Central memory CD8-positive, alpha-beta T cell (primary cell): Measurements from ENCODE around the gene NR3C2.
A peak's percentile ranks its signal among the peaks of the same experiment; 100 is the strongest.
"Not testable (repeated sequence)": the region's sequence is repeated elsewhere in the genome, so short reads cannot be mapped to it uniquely, and the experiment has no call there.

Source experiments
- ATAC-seq: fragments of 150-1000 bp; cut with Tn5 transposase; replicated peaks from 2 replicates; pipeline ENCODE4 v1.10.0; 2022; ENCODE audit warnings: mild to moderate bottlenecking, moderate FRiP score, moderate number of reproducible peaks; ENCODE audit not compliant: poor library complexity, severe bottlenecking; ENCODE audit errors: extremely low read depth
- DNase-seq, 2 donors: peaks; one replicate each; pipeline ENCODE4 v3.0.0; 2021; ENCODE audit warnings: low spot score in 2 of 2
- H3K27ac Mint-ChIP-seq: one replicate; pipeline ENCODE4 v1.8.0; 2022; ENCODE audit warnings: low read depth, mild to moderate bottlenecking, moderate library complexity, mixed read lengths
- H3K27me3 Mint-ChIP-seq: one replicate; pipeline ENCODE4 v1.8.0; 2022; ENCODE audit warnings: mixed read lengths
- H3K36me3 Mint-ChIP-seq: one replicate; pipeline ENCODE4 v1.8.0; 2022; ENCODE audit warnings: mild to moderate bottlenecking, moderate library complexity, mixed read lengths; ENCODE audit not compliant: insufficient read depth
- H3K4me1 Mint-ChIP-seq: one replicate; pipeline ENCODE4 v1.8.0; 2022; ENCODE audit warnings: mixed read lengths
- H3K4me3 Mint-ChIP-seq: one replicate; pipeline ENCODE4 v1.8.0; 2022; ENCODE audit warnings: mild to moderate bottlenecking, moderate library complexity, mixed read lengths
- H3K9me3 Mint-ChIP-seq: one replicate; pipeline ENCODE4 v1.8.0; 2022; ENCODE audit warnings: mixed read lengths

Gene NR3C2

GRCh38 chr4:148092316-148093014, 349.7 kb downstream of the NR3C2 start:
- Mint-ChIP-seq H3K4me3 (no peak overlapping the region), H3K9me3 (no peaks in the 10 kb centered on the region), H3K27ac (no peak overlapping the region), H3K4me1 (peaks cover 6% of the 10 kb centered on the region), H3K36me3 (peaks cover 3% of the 10 kb centered on the region), H3K27me3 (no peaks in the 10 kb centered on the region)
- DNase-seq = no peak
- ATAC-seq = no peak

DNA sequence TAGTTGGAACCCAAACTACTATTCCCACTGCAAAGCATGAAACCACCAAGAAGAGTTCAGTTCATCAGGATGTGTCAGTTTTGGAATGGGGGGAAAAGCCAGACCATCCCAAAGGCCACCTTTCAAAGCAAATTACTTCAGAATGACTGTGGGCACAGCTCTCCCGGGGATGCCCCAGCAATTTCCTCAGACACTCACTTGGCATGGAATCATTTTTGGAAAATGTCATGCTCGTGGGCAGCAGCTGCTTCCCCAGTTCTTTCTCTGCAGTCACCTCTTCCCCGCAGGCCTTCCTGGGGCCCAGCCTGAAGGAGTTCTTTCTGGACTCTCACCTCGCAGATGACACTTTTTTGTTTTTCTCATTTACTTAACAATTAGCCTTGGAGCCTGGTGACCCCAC, 350.3 kb downstream of the NR3C2 start:
- ATAC-seq (no peak), DNase-seq (no peak)
- Mint-ChIP-seq H3K27me3 (no peaks in the 10 kb centered on the region), H3K36me3 (peaks cover 3% of the 10 kb centered on the region), H3K27ac (no peak overlapping the region), H3K4me3 (no peak overlapping the region), H3K4me1 (peaks cover 12% of the 10 kb centered on the region), H3K9me3 (no peaks in the 10 kb centered on the region)

DNA sequence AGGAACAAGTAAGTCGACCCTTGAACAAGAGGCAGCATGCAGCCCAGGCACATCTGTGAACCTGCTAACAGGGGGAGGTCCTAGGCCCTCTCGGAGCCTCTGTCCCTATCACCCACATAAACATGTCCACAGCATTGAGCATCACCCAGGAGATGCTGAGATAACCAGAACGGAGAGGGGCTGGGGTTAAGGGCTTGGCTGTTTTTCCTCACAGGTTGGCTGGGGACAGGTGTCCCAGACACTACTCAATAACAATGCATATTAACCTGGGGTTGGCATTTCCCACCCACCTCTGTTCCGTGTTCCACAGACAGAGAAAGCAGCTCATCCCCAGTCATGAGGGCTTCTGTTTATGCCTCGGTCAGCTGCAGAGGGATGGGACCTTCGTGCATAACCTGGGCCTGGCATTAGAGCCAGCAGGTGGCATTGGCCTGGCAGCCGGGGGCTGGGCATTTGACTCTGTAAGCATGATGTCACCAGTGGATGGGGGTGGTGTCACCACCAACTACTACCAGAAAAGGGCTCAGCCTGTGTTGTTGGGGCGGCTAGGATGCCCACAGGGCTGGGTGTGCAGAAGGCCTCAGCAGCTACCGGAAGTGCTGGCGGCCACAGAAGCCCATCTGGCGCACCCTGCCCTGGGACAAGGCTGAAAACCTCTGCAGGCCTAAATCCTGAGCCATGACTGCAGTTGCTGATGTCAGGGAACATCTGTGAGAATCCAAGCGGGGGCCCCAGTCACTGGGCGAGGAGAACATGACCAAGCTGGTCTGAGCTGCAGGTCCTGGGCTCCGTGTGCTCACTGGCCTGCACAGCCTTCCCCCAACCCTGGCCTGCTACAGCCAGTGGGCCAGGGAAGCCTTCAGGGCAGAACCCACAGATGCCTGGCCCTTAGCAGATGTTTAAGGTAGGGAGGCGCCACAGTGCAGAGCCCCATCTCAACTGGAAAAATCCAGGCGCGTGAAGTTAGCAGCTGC, 351.4 kb downstream of the NR3C2 start:
- DNase-seq = no peak
- no peaks in the 10 kb centered on the region for H3K27me3 Mint-ChIP-seq
- peaks cover 19% of the 10 kb centered on the region for H3K4me1 Mint-ChIP-seq
- H3K4me3 Mint-ChIP-seq = no peak overlapping the region
- no peak overlapping the region for H3K27ac Mint-ChIP-seq
- H3K36me3 Mint-ChIP-seq = peaks cover 3% of the 10 kb centered on the region
- ATAC-seq = peak; percentile 6
- no peaks in the 10 kb centered on the region for H3K9me3 Mint-ChIP-seq

- DNase-seq (no peak), ATAC-seq (no peak)
- no peaks in the 10 kb centered on the region for H3K27me3 Mint-ChIP-seq
- H3K27ac Mint-ChIP-seq = no peak overlapping the region
- H3K9me3 Mint-ChIP-seq = no peaks in the 10 kb centered on the region
- H3K36me3 Mint-ChIP-seq = peaks cover 4% of the 10 kb centered on the region
- peaks cover 27% of the 10 kb centered on the region for H3K4me1 Mint-ChIP-seq
- H3K4me3 Mint-ChIP-seq = no peak overlapping the region
These were observed 352.2 kb downstream of the NR3C2 start for GRCh38 chr4:148090029-148090428.

GRCh38 chr4:148089624-148090023, 352.6 kb downstream of the NR3C2 start:
- H3K4me3 Mint-ChIP-seq = no peak overlapping the region
- H3K4me1 Mint-ChIP-seq = peaks cover 28% of the 10 kb centered on the region
- ATAC-seq (no peak), DNase-seq (no peak)
- no peak overlapping the region for H3K27ac Mint-ChIP-seq
- no peaks in the 10 kb centered on the region for H3K9me3 Mint-ChIP-seq
- H3K36me3 Mint-ChIP-seq = peaks cover 5% of the 10 kb centered on the region
- no peaks in the 10 kb centered on the region for H3K27me3 Mint-ChIP-seq

- not testable (repeated sequence) for H3K27ac Mint-ChIP-seq, DNase-seq, H3K9me3 Mint-ChIP-seq, H3K4me3 Mint-ChIP-seq, ATAC-seq, H3K27me3 Mint-ChIP-seq
- Mint-ChIP-seq H3K4me1 (peaks cover 34% of the 10 kb centered on the region), H3K36me3 (peaks cover 16% of the 10 kb centered on the region)
These were observed 359.1 kb downstream of the NR3C2 start for GRCh38 chr4:148083073-148083472.

DNA sequence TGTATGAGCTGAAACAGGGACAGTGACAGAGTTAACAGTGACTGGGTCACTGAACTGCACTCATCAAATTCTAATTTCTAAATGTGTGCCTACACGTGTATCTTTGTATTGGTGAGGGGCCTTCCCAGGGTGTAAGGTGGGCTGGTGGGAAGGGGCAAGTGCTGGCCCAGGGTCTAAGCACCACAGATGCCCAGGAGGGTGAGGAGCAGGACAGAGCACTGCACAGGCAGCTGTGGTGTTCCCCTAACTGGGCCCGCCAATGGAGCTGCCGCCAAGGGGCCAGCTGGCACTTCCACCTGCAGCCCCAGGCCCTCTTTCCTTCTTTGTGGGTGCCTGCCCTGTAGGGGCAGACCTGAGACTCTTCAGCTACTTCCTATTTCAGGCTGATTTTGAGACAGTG, 360.5 kb downstream of the NR3C2 start:
- peaks cover 6% of the 10 kb centered on the region for H3K9me3 Mint-ChIP-seq
- H3K4me1 Mint-ChIP-seq = peaks cover 21% of the 10 kb centered on the region
- H3K4me3 Mint-ChIP-seq = no peak overlapping the region
- DNase-seq = no peak
- peaks cover 18% of the 10 kb centered on the region for H3K36me3 Mint-ChIP-seq
- H3K27ac Mint-ChIP-seq = peak overlapping the region; percentile 41
- ATAC-seq = no peak
- H3K27me3 Mint-ChIP-seq = no peaks in the 10 kb centered on the region

DNA sequence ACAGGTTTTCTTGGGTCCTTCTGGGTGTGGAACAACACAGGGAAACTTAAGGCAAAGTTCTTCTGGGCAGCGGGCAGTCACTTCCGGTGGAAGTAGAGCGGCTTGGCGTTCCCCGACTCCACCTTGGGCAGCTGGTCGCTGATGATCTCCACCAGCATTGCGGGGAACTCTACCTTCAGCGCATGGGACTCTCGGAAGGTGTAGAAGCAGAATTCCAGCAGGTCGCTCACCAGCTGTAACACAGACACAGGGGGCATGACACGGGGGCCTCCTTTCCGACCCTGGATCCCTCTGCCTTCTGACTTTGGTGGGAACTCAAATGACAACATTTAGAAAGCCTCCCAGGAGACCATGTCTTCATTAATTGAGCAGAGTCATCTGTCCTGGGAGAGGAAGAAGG, 360.9 kb downstream of the NR3C2 start:
- H3K4me1 Mint-ChIP-seq = peaks cover 19% of the 10 kb centered on the region
- no peaks in the 10 kb centered on the region for H3K27me3 Mint-ChIP-seq
- H3K9me3 Mint-ChIP-seq = peaks cover 6% of the 10 kb centered on the region
- H3K36me3 Mint-ChIP-seq = peaks cover 21% of the 10 kb centered on the region
- H3K27ac Mint-ChIP-seq = peak overlapping the region; percentile 41
- no peak overlapping the region for H3K4me3 Mint-ChIP-seq
- DNase-seq = no peak
- ATAC-seq = no peak

DNA sequence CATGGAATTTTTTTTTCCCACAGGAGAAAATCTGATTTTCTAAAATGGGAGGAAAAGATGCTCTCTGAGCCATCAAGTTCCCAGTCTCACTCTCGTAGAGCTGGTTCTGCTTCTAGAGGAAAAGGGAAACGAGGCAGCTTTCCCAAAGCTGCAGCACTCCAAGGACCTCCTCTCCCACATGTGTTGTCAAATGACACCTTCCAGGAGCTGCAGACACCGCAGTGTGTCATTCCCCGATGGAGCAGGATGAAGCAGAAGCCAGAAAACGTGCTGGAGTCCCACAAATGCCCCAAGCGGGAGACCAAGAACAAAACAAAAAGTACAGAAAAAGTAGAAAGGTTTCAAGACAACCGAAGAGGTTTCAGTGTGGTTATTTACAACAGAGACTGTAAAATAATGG, 362.3 kb downstream of the NR3C2 start:
- DNase-seq = no peak
- Mint-ChIP-seq H3K4me3 (no peak overlapping the region), H3K4me1 (peaks cover 7% of the 10 kb centered on the region), H3K27me3 (no peaks in the 10 kb centered on the region), H3K36me3 (peaks cover 22% of the 10 kb centered on the region), H3K27ac (no peak overlapping the region), H3K9me3 (peaks cover 15% of the 10 kb centered on the region)
- no peak for ATAC-seq

DNA sequence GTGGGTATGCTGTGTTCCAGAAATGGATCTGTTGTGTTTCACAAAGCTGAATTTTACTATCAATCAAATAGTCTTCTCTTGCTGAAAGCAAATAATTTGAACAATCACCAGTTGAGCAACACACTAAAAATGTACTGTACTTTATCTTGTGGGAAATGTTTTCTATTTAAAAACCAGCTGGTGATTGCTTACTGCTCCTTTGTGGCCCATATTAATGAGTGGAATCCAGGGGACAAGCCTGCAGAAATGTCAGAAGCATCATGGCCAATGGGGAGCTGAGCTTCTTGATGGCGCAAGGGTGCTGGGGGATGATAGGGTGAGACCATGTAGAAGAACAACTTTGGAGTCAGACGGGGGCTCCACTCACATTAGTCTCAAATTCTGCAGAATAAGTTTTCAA, 364.2 kb downstream of the NR3C2 start:
- peaks cover 17% of the 10 kb centered on the region for H3K9me3 Mint-ChIP-seq
- ATAC-seq = no peak
- no peaks in the 10 kb centered on the region for H3K4me1 Mint-ChIP-seq
- no peak for DNase-seq
- H3K36me3 Mint-ChIP-seq = peaks cover 19% of the 10 kb centered on the region
- no peak overlapping the region for H3K27ac Mint-ChIP-seq
- no peaks in the 10 kb centered on the region for H3K27me3 Mint-ChIP-seq
- no peak overlapping the region for H3K4me3 Mint-ChIP-seq

DNA sequence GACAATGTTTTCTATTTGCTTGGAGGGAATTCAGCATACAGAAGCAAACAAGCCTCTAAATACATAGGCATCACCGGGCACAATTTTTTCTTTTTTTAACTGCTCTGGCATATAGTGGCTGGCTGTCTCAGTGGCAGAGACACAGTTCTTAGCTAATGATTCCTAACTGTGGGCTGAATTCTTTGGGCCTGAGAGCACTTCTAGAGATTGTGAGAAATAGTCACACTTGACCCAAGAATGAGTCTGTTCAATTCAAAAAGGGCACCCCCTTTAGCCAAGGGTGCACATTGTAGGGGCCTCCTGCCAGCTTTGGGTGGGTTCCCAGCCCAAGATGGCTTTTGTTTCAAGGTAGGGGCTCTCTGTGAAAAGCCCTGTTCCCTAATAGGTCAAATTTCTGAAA, 364.6 kb downstream of the NR3C2 start:
- peaks cover 17% of the 10 kb centered on the region for H3K9me3 Mint-ChIP-seq
- H3K4me1 Mint-ChIP-seq = no peaks in the 10 kb centered on the region
- no peak overlapping the region for H3K4me3 Mint-ChIP-seq
- DNase-seq = no peak
- no peak overlapping the region for H3K27ac Mint-ChIP-seq
- no peak for ATAC-seq
- no peaks in the 10 kb centered on the region for H3K27me3 Mint-ChIP-seq
- peaks cover 19% of the 10 kb centered on the region for H3K36me3 Mint-ChIP-seq

DNA sequence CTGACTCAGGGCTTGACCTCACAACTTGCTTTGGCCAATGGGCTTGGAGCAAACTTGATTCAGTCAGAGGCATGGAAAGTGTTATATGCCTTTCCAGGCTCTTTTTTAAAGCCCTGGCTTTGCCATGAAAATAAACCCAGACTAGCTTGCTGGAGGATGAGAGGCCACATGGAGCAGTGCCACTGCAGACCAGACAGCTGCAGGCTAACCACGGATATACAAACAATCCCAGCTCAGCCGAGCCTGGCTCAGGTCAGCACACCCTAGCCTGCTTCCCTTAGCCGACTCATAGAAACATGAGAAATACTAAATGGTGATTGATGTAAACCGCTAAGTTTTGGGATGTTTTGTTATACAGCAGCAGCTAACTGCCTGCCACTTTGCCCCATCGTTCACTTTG, 365.2 kb downstream of the NR3C2 start:
- DNase-seq = no peak
- Mint-ChIP-seq H3K4me1 (no peaks in the 10 kb centered on the region), H3K9me3 (peaks cover 17% of the 10 kb centered on the region), H3K27ac (no peak overlapping the region), H3K4me3 (no peak overlapping the region), H3K36me3 (peaks cover 19% of the 10 kb centered on the region), H3K27me3 (no peaks in the 10 kb centered on the region)
- no peak for ATAC-seq

DNA sequence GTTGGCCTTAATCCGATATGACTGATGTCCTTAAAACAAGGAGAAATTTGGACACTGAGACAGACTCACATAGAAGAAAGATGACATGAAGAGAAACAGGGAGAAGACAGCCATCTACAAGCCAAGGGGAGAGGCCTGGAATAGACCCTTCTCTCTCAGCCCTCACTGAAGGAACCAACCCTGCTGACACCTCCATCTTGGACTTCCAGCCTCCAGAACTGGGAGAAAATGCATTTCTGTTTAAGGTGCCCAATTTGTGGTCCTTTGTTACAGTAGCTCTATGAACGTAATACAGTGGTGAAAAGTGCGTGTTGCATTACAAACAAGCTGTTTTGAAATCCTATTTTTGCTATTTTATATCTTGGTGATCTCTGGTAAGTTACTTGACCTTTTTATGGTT, 366.8 kb downstream of the NR3C2 start:
- peaks cover 13% of the 10 kb centered on the region for H3K36me3 Mint-ChIP-seq

More for the DNA sequence above, 366.8 kb downstream of the NR3C2 start:
- ATAC-seq = no peak
- H3K4me3 Mint-ChIP-seq = no peak overlapping the region
- no peaks in the 10 kb centered on the region for H3K4me1 Mint-ChIP-seq
- no peaks in the 10 kb centered on the region for H3K27me3 Mint-ChIP-seq
- peaks cover 17% of the 10 kb centered on the region for H3K9me3 Mint-ChIP-seq
- no peak for DNase-seq
- no peak overlapping the region for H3K27ac Mint-ChIP-seq
